Fibroblast of the aortic adventitia (primary cell): ENCODE results near the gene SLC22A12. TPM values are rescaled to one million over a fixed set of nuclear protein-coding genes. Genes with fewer than 3 reads are reported as not detected.
"Not testable (repeated sequence)": the region's sequence is repeated elsewhere in the genome, so short reads cannot be mapped to it uniquely, and the experiment has no call there.

Experiments
- DNase-seq: peaks from one replicate; pipeline ENCODE4 v3.0.0-alpha.2; 2010; ENCODE audit warnings: low read depth
- H3K4me3 ChIP-seq: 2 replicates; pipeline ENCODE4 v1.5.1; 2011; ENCODE audit warnings: low read depth, mild to moderate bottlenecking, control low read depth, low read length, moderate library complexity
- total RNA-seq: library from RNA; depleted of rRNA; stranded (reverse); fragments of >200 nt; gene quantifications from 2 replicates; pipeline ENCODE4 v1.2.3, GENCODE V29; 2012; ENCODE audit warnings: low replicate concordance
- TF ChIP-seq, protein P1 (sequence below): IDR thresholded peaks from 2 replicates; pipeline ENCODE4 v1.5.1; 2011; ENCODE audit warnings: mild to moderate bottlenecking, low read length, control low read depth, inconsistent platforms; ENCODE audit not compliant: insufficient read depth

Gene SLC22A12
- total RNA-seq, 1 donor: not detected

DNA sequence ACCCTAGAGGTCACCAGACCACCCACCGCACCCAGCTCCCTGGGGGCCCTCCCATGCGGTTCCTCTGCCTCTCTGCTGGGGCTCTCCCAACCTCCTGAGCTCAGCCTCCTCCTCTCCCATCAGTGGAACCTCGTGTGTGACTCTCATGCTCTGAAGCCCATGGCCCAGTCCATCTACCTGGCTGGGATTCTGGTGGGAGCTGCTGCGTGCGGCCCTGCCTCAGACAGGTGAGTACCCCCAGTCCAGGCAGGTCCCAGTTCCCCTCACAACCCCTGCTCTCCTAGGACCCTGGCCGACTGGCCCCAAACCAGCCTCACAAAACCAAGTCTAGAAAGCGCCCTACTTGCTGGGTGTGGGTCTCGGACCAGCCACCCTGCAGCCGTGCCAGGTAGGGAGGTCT, 1.6 kb downstream of the SLC22A12 start:
- TF ChIP-seq, protein P1, sequence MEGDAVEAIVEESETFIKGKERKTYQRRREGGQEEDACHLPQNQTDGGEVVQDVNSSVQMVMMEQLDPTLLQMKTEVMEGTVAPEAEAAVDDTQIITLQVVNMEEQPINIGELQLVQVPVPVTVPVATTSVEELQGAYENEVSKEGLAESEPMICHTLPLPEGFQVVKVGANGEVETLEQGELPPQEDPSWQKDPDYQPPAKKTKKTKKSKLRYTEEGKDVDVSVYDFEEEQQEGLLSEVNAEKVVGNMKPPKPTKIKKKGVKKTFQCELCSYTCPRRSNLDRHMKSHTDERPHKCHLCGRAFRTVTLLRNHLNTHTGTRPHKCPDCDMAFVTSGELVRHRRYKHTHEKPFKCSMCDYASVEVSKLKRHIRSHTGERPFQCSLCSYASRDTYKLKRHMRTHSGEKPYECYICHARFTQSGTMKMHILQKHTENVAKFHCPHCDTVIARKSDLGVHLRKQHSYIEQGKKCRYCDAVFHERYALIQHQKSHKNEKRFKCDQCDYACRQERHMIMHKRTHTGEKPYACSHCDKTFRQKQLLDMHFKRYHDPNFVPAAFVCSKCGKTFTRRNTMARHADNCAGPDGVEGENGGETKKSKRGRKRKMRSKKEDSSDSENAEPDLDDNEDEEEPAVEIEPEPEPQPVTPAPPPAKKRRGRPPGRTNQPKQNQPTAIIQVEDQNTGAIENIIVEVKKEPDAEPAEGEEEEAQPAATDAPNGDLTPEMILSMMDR: no peak
- no peak overlapping the region for H3K4me3 ChIP-seq
- DNase-seq: no peak

DNA sequence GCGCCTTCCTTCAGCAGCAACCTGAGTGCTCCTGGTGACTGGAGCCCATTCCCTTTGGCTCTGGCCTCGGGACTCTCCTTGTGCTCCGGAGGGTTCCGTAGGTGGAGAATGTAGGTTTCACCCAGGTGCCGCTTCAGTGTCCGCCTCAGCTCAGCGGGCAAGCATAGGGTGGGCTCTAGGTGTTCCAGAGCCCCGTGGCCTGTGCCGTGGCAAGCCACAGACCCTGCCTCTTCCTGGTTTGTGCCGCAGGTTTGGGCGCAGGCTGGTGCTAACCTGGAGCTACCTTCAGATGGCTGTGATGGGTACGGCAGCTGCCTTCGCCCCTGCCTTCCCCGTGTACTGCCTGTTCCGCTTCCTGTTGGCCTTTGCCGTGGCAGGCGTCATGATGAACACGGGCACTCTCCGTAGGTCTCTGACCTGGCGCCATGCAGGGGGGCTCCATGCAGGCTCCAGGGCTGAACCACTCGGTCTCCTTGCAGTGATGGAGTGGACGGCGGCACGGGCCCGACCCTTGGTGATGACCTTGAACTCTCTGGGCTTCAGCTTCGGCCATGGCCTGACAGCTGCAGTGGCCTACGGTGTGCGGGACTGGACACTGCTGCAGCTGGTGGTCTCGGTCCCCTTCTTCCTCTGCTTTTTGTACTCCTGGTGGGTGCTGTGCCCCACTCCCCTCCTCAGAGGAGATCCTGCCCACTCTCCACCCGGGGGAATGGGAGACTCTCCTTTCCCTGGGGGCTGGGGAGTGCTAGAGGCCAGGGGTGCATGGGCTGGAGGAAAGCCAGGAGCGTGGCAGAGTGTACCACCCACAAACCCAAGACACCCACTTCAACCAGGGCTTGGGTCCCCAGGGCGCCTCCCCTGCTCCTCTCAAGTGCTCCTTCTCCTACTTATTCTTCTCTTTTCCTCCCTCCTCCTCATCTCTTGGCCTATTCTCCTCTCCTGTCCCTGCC, 2.4 kb downstream of the SLC22A12 start:
- H3K4me3 ChIP-seq: no peak overlapping the region
- no peak for DNase-seq
- TF ChIP-seq, protein P1: no peak

DNA sequence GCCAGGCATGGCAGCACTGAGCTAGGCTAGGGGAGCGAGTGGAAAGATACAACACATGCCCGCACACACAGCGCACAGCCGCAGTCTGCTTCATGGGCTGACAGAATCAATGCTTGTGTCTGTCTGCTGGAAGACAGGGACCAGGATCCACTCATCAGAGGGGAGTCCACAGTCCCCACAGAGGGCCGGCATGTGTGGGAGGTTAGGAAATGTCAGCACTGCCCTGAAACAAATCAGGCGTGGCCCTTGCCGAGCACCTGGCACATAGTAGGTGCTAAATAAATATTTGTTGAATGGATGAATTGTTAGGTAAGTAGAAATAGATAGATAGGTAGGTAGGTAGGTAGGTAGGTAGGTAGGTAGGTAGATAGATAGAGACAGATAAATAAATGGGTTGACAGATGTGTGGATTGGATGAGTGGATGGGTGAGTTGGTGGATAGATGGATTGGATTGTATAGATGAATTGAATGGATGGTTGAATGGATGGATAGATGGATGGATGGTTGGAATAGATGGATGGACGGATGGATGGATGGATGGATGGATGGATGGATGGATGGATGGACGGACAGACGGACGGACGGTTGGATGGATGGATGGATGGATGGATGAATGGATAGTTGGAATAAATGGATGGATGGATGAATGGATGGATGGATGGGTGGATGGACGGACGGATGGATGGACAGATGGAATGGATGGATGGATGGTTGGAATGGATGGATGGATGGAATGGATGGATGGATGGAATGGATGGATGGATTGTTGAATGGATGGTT, 3.3 kb downstream of the SLC22A12 start:
- DNase-seq: no peak
- TF ChIP-seq, protein P1: no peak
- no peak overlapping the region for H3K4me3 ChIP-seq

DNA sequence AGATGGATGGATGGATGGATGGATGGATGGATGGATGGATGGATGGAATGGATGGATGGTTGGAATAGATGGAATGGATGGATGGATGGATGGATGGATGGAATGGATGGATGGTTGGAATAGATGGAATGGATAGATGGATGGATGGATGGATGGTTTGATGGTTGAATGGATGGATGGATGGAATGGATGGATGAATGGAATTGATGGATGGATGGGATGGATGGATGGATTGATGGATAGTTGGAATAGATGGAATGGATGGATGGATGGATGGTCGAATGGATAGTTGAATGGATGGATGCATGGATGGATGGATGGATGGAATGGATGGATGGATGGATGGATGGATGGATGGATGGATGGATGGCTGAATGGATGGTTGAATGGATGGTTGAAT, 4.9 kb downstream of the SLC22A12 start:
- H3K4me3 ChIP-seq, DNase-seq: not testable (repeated sequence)

DNA sequence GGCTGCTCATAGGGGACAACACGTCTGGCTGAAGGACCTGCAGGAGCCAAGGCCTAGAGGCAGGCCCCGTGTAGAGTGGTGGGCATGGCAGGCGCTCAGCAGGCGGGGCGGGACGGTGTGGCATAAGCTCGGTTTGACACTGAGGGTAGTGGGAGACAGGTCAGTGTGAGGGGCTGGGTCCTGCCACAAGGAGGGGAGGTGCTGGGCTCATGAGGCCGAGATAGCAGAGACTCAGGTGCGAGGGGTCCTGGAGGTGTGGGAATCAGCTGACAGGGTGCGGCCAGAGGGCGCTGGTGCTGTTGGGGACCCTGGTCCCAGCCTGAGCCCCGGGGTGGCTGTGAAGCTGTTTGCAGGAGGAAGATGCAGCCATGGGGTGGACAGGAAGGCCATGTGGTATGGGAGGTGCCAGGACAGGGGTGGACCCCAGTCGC, 6.7 kb downstream of the SLC22A12 start:
- TF ChIP-seq, protein P1: no peak
- no peak for DNase-seq
- no peak overlapping the region for H3K4me3 ChIP-seq

DNA sequence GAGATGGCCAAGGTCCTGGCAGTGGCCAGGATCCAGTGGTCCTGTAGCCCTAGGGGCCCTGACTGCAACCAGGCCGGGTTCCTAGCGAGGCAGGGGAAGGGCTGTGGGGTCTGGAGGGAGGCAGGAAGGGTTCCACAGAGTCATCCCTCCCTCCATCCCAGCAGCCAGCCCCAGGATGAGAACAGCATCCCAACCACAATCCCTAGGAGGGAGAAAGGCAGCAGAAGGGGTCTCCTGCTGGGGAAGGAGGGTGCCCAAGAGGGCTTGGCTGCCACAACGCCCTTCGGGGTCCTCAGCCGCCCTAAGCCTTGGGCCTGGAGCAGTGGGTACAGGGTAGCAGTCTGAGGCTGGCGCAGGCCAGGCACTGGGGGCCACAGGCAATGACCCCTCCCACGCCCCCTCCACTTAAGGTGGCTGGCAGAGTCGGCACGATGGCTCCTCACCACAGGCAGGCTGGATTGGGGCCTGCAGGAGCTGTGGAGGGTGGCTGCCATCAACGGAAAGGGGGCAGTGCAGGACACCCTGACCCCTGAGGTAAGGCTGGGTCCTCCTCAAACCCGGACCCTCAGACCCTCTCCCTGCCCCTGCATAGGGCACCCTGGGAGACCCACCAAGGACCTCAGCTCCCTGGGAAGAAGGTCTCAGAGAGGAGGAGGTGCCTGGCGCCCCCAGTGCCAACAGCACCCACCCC, 7.2 kb downstream of the SLC22A12 start:
- TF ChIP-seq, protein P1: no peak
- no peak for DNase-seq
- no peak overlapping the region for H3K4me3 ChIP-seq
